Ovary (tissue), 3 donors: ENCODE data around the gene KIRREL1.
A peak's percentile ranks its signal among the peaks of the same experiment; 100 is the strongest.

Experiments used
- CTCF ChIP-seq, 3 donors: fragments of 450-650 bp in 2 of 3; fragments of 200-600 bp in 1 of 3; IDR thresholded peaks; one replicate each; pipeline versions ENCODE4 v1.5.1 to v1.8.0; 2016 to 2022; ENCODE audit warnings: antibody characterized with exemption in 3 of 3, mild to moderate bottlenecking in 1 of 3
- EP300 ChIP-seq: sonication (generic); formaldehyde crosslinking; IDR thresholded peaks from one replicate; pipeline ENCODE4 v1.6.1; 2017; ENCODE audit warnings: antibody characterized with exemption
- POLR2A ChIP-seq: fragments of 450-650 bp; IDR thresholded peaks from one replicate; pipeline ENCODE4 v1.6.1; 2017; ENCODE audit warnings: antibody characterized with exemption, mild to moderate bottlenecking, moderate library complexity
- donor health status: DM: no; HTN: no; CAD: no.

GRCh38 chr1:158117854-158118704 lies 124.6 kb downstream of the KIRREL1 start:
- TF ChIP-seq POLR2A (no peak), CTCF (IDR thresholded peaks at IDR 0.05) (peak in 2 of 3 donors; percentile 21 to 37), EP300 (no peak)
